SK-N-SH treated with all-trans-retinoic acid at 6 μM for 48 hours (cell line): Measurements from ENCODE around the gene DIAPH1.

Experiments
- ISL1 ChIP-seq: fragments of 250-450 bp; sonication (Bioruptor Pico); IDR thresholded peaks from 2 replicates; pipeline ENCODE4 v2.1.2; 2022; ENCODE audit warnings: mild to moderate bottlenecking, moderate library complexity
- ZFP3 ChIP-seq: fragments of 250-450 bp; sonication (Bioruptor Pico); IDR thresholded peaks from 2 replicates; pipeline ENCODE4 v1.5.0; 2020; ENCODE audit warnings: mild to moderate bottlenecking, moderate library complexity
- ZFP30 ChIP-seq: fragments of 450-650 bp; formaldehyde crosslinking; IDR thresholded peaks from 2 replicates; pipeline ENCODE4 v1.5.0; 2022; ENCODE audit warnings: mild to moderate bottlenecking, moderate library complexity
- ZNF565 ChIP-seq: fragments of 450-650 bp; formaldehyde crosslinking; conservative IDR thresholded peaks from 2 replicates; pipeline ENCODE4 v1.5.0; 2020; ENCODE audit warnings: low read depth, mild to moderate bottlenecking, moderate library complexity
- ZNF8 ChIP-seq: fragments of 450-650 bp; formaldehyde crosslinking; IDR thresholded peaks from 2 replicates; pipeline ENCODE4 v1.5.0; 2020; ENCODE audit warnings: mild to moderate bottlenecking, moderate library complexity
- TF ChIP-seq, protein P1 (sequence below): fragments of 250-450 bp; sonication (Bioruptor Pico); IDR thresholded peaks from 2 replicates; pipeline ENCODE4 v1.8.0; 2020; ENCODE audit warnings: mild to moderate bottlenecking, moderate library complexity, borderline replicate concordance
- TF ChIP-seq, protein P2 (sequence below): fragments of 250-450 bp; sonication (Bioruptor Pico); IDR thresholded peaks from 2 replicates; pipeline ENCODE4 v1.5.0; 2020; ENCODE audit warnings: mild to moderate bottlenecking, moderate library complexity

DNA sequence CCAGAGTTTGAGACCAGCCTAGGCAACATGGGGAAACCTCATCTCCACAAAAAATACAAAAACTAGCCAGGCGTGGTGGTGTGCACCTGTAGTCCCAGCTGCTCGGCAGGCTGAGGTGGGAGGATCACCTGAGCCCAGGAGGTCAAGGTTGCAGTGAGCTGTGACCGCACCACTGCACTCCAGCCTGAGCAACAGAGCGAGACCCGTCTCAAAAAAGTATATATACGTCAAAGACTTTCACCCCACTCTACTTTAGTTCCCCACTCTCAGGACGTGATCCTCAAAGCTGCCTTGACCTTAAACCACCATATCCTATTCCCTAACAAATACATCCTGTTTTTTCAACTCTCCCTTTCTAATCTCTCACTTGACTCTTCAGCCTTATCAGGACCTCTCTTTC is 88.9 kb downstream of the DIAPH1 start:
- TF ChIP-seq ZFP30 (no peak), ZNF8 (CRISPR knock-in tag) (no peak), ISL1 (CRISPR knock-in tag) (no peak), ZFP3 (CRISPR knock-in tag) (no peak), ZNF565 (CRISPR knock-in tag) (no peak)
- TF ChIP-seq, protein P1, sequence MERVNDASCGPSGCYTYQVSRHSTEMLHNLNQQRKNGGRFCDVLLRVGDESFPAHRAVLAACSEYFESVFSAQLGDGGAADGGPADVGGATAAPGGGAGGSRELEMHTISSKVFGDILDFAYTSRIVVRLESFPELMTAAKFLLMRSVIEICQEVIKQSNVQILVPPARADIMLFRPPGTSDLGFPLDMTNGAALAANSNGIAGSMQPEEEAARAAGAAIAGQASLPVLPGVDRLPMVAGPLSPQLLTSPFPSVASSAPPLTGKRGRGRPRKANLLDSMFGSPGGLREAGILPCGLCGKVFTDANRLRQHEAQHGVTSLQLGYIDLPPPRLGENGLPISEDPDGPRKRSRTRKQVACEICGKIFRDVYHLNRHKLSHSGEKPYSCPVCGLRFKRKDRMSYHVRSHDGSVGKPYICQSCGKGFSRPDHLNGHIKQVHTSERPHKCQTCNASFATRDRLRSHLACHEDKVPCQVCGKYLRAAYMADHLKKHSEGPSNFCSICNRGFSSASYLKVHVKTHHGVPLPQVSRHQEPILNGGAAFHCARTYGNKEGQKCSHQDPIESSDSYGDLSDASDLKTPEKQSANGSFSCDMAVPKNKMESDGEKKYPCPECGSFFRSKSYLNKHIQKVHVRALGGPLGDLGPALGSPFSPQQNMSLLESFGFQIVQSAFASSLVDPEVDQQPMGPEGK (CRISPR knock-in tag), result no peak
- TF ChIP-seq, protein P2, sequence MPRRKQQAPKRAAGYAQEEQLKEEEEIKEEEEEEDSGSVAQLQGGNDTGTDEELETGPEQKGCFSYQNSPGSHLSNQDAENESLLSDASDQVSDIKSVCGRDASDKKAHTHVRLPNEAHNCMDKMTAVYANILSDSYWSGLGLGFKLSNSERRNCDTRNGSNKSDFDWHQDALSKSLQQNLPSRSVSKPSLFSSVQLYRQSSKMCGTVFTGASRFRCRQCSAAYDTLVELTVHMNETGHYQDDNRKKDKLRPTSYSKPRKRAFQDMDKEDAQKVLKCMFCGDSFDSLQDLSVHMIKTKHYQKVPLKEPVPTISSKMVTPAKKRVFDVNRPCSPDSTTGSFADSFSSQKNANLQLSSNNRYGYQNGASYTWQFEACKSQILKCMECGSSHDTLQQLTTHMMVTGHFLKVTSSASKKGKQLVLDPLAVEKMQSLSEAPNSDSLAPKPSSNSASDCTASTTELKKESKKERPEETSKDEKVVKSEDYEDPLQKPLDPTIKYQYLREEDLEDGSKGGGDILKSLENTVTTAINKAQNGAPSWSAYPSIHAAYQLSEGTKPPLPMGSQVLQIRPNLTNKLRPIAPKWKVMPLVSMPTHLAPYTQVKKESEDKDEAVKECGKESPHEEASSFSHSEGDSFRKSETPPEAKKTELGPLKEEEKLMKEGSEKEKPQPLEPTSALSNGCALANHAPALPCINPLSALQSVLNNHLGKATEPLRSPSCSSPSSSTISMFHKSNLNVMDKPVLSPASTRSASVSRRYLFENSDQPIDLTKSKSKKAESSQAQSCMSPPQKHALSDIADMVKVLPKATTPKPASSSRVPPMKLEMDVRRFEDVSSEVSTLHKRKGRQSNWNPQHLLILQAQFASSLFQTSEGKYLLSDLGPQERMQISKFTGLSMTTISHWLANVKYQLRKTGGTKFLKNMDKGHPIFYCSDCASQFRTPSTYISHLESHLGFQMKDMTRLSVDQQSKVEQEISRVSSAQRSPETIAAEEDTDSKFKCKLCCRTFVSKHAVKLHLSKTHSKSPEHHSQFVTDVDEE (CRISPR knock-in tag), result no peak
